AG09319 (cell line): ENCODE results near the gene HIPK3.

Experiments used
- DNase-seq: peaks from one replicate; pipeline ENCODE4 v3.0.0-alpha.2; 2010; ENCODE audit warnings: low read depth; ENCODE audit errors: extremely low read depth
- TF ChIP-seq, protein P1 (sequence below): IDR thresholded peaks from 2 replicates; pipeline ENCODE4 v1.5.1; 2011; ENCODE audit warnings: low read depth, mild to moderate bottlenecking, inconsistent platforms, low read length, moderate library complexity

Gene HIPK3

DNA sequence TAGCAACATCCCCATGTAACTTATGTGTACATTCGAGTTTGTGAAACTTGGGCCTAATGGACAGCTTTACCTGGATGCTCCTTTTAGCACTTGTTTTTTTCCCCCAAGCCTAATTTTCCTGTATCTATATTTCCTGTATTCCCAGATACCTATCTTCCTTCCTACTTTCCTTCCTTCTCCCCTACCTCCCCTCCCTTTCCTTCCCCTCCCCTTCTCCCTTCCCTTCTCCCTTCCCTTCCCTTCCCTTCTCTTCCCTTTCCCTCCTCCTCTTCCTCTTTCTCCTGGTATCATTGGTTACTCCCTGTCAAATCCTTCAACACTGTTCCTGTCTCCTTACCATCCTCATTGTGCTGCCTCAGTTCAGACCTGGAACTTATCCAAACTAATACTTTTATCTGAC is 111.8 kb downstream of the HIPK3 start:
- DNase-seq = no peak
- TF ChIP-seq, protein P1, sequence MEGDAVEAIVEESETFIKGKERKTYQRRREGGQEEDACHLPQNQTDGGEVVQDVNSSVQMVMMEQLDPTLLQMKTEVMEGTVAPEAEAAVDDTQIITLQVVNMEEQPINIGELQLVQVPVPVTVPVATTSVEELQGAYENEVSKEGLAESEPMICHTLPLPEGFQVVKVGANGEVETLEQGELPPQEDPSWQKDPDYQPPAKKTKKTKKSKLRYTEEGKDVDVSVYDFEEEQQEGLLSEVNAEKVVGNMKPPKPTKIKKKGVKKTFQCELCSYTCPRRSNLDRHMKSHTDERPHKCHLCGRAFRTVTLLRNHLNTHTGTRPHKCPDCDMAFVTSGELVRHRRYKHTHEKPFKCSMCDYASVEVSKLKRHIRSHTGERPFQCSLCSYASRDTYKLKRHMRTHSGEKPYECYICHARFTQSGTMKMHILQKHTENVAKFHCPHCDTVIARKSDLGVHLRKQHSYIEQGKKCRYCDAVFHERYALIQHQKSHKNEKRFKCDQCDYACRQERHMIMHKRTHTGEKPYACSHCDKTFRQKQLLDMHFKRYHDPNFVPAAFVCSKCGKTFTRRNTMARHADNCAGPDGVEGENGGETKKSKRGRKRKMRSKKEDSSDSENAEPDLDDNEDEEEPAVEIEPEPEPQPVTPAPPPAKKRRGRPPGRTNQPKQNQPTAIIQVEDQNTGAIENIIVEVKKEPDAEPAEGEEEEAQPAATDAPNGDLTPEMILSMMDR = no peak

DNA sequence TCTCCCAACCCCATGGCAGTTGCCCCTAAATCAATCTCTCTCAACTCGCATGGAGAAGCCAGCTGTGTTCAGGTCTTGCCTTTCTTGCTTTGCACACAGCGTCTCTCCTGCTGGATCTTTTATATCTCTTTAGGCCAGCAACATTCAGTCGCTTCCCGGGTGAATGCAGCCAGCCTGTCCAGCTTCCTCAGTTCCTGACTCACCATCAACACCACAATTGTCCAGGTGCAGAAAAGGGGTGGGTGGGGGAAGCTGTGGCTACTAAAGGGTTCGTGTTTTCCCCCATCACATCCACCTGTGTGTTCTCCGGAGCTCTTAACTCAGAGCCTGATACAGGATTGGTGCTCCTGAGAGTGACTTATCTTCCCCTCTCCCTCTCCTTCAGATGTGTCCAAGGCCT is 116.5 kb downstream of the HIPK3 start:
- DNase-seq = no peak
- TF ChIP-seq, protein P1 = no peak

DNA sequence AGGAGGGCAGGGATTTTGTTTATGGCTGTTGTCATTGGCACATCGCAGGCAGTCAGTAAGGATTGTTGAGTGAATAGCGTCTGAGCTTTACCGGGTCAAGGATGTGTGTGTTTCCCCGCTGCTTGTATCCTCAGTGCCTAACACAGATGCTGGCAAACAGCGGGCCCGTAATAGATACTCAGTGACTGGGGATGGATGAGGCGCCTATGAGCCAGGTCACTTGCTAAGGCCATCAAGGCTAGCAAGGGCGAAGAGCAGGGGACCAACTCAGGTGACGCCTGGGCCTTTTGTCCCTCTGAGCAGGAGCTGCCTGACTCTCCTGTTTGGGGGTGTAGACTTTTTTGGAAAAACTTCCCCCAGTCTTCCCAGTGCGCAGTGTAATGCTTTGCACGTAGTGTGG is 118.1 kb downstream of the HIPK3 start:
- DNase-seq = no peak
- TF ChIP-seq, protein P1 = no peak

DNA sequence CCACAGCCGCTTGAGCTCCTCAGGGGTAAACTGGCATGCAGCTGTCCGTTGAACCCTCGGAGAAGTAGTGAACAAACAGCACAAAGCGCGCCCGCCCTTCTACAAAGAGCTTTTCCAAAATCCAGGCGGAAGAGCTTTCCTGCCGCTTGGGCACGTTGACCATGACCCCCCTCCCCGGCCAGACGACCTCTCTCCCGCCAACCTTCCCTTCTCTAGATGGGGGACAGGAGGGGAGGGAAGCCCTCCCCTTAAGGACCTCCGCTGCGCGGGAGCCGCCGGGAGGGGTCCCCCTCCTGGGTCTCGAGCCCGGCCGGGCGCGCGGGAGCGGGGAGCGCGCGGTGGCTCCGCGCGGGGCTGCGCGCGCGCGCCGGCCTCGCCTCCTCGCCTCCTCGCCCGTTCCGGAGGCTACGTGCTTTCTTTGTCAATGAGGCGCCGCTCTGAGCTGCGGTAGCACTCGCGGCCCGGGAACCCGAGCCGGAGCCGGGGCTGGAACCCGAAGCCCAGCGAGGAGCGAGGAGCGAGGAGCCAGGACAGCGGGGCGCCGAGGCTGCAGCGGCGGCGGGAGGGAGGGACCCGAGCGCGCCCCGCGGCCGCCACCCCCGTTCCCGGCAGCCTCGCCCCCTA is 118.6 kb downstream of the HIPK3 start, which contains the start of gene KIAA1549L:
Gene KIAA1549L, plus strand, starts transcription at position 421 of the 624 bp plus-strand sequence.
- TF ChIP-seq, protein P1 = no peak
- no peak for DNase-seq

DNA sequence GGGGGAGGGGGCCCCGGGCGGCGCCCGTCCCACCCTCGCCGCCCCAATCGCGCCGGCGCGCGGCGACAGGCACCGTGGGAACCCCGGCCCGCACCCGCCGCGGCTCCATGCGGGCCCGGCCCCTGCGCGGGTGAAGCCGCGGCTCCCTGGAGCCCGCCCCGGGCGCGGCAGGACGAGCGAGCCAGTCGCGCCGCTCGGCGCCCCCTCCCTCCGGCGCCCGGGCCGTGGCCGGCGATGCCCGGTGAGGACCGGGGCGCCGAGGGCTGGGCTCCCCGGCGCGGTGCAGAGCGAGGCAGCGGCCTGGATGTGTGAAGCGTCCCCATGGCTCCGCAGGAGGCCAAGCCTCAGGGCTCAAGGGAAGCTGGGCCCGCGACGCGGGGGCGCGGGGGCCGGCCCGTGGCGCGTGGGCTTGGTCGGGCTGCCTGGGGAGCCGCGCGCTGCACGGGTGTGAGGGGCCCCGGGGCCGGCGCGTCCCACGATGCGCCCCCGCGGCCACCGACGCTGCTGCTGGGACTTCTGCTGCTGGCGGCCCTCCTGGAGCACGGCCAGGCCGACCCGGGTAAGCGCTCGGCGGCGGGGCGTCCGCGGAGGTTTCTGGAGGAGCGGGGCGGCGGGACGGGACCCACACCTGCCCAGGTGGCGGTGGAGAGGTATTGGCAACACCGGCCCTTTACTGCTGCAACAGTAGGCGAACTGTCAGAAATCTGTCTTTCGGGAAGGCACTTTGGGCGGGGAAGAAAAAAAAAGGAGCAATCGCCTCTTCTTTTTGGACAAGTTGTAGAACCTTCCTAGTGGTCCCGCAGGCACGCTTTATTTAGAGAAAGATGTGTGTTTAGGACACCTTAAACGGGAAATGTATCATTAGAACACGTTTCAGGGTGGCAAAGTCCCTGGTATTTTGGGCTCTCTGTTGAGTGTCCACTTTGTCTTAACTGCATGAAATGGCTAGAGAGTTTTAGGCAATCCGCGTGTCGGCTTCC is 119.4 kb downstream of the HIPK3 start:
- no peak for DNase-seq
- TF ChIP-seq, protein P1 = no peak

DNA sequence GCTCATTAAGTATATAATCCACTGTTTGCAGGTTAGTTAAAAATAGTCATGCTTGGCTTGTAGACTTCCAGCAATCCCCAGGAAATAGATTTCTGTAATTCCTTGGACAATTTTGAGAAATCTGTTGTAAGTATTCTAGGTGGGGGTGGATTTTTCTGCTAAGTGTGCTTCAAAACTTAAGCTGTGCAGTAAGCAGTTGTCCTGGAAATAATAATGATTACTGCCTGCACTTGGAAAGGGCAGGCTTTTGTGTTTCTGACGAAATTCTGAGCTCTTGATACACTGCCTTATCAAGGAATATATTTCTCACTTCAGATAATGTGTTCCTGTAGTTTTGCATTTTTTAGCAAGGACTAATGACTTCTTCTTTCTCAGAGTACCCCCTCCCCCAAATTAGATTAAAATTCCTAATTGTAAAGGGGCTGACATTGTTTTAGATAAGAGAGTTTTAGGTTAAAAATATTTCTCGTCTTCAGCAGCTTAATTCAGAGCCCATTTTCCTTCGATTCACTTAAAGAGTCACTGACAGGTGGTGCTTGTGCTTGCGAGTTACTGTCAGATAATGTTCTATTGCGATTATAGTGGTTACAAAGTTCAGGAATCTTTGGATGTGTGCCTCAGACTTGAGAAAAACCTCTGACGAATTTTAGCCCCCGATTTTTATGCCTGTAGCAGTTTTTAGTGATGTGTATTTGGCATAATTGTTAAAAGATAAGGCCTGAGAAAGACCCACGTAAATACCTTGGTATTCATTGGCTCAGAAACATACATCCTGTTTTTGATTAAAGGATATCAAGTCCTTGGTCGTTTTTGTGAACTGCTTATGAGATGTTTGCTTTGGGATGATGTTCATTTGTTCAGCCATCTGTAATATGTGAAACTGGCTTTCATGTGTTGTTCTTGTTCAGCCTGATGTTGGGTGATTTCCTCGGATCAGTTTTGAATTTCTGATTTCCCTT is 120.5 kb downstream of the HIPK3 start:
- TF ChIP-seq, protein P1 = no peak
- no peak for DNase-seq
